ENCODE results near the gene TMPRSS15.

DNA sequence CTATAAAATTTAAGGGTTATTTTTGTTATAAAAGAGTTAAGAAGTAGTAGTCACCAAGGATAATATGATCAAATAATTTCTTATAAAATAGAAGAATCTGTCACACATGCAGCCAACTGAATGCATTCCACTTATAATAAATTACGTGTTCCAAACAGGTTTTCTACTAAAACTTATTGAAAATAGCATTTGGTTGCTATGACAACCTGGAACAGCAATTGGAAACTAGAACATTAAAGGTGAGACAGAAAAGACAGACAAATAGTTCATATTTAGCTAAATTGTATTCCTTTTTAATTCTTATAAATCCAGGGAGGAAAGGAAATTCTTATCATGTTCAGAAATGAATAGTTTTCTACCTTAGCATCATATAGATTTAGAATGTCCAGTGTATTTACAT lies 168.0 kb downstream of the TMPRSS15 start:
- TF ChIP-seq, protein P1, sequence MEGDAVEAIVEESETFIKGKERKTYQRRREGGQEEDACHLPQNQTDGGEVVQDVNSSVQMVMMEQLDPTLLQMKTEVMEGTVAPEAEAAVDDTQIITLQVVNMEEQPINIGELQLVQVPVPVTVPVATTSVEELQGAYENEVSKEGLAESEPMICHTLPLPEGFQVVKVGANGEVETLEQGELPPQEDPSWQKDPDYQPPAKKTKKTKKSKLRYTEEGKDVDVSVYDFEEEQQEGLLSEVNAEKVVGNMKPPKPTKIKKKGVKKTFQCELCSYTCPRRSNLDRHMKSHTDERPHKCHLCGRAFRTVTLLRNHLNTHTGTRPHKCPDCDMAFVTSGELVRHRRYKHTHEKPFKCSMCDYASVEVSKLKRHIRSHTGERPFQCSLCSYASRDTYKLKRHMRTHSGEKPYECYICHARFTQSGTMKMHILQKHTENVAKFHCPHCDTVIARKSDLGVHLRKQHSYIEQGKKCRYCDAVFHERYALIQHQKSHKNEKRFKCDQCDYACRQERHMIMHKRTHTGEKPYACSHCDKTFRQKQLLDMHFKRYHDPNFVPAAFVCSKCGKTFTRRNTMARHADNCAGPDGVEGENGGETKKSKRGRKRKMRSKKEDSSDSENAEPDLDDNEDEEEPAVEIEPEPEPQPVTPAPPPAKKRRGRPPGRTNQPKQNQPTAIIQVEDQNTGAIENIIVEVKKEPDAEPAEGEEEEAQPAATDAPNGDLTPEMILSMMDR (IDR thresholded peaks at IDR 0.05), result no peak
- TF ChIP-seq POLR2A (IDR thresholded peaks at IDR 0.05), result no peak

Measured in adrenal gland (tissue), 5 donors.